Panc1 (cell line): ENCODE measurements around the gene MOV10.

Experiments used
- CTCF ChIP-seq: fragments of 450-650 bp; IDR thresholded peaks from 2 replicates; pipeline ENCODE4 v1.5.1; 2017; ENCODE audit warnings: mild to moderate bottlenecking
- REST ChIP-seq, 2 experiments: IDR thresholded peaks; 2 replicates each; pipeline ENCODE4 v1.6.1; 2011 to 2012; ENCODE audit warnings: low read depth in 2 of 2, control low read depth in 1 of 2, low read length in 1 of 2, mild to moderate bottlenecking in 1 of 2, moderate library complexity in 1 of 2; ENCODE audit not compliant: insufficient read depth in 1 of 2
- SIN3A ChIP-seq: IDR thresholded peaks from 2 replicates; pipeline ENCODE4 v1.6.1; 2012; ENCODE audit warnings: low read depth, mild to moderate bottlenecking, low read length, moderate library complexity, borderline replicate concordance; ENCODE audit not compliant: insufficient read depth

DNA sequence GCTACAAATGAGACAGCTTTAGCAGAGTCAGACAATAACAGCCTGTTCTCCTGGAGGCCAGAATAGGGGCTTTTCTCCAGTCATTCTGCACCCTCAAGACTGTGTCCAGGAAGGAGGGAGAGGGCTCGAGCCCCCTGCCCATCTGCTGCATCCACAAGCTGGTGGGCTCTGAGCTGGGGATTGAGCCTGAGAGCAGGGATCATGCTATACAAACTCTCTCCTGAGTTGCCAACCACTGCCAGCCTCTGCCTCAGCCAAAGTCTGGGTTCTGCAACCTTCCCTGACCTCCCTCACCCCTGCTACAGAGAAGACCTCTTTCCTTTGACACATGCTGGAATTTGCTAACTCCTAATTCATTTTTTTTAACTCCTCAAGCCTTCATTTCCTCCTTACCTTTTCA lies 55.5 kb downstream of the MOV10 start:
- TF ChIP-seq CTCF (no peak), SIN3A (no peak), REST (IDR thresholded peaks at IDR 0.05; ENCODE audit: insufficient read depth in 1 of 2, low read depth in 2 of 2, low read length in 1 of 2) (no peak)
